SK-N-MC (cell line): ENCODE measurements around the gene MLLT3.
A peak's percentile ranks its signal among the peaks of the same experiment; 100 is the strongest.

ENCODE experiments used
- EZH2 ChIP-seq: fragments of 200-600 bp; sonication (generic); IDR thresholded peaks from one replicate; pipeline ENCODE4 v1.6.1; 2017; ENCODE audit warnings: antibody characterized with exemption
- FOXP2 ChIP-seq: optimal IDR thresholded peaks from 2 replicates; pipeline ENCODE3; 2011; ENCODE audit warnings: mild to moderate bottlenecking, moderate library complexity; ENCODE audit not compliant: insufficient read depth; ENCODE audit errors: extremely low read length, control extremely low read depth
- POLR2AphosphoS5 ChIP-seq: IDR thresholded peaks from 2 replicates; pipeline ENCODE4 v1.6.1; 2012; ENCODE audit warnings: mild to moderate bottlenecking, low read depth, low read length, borderline replicate concordance

GRCh38 chr9:20640331-20641187, 18.3 kb upstream of the MLLT3 start:
- TF ChIP-seq POLR2AphosphoS5 (peak; percentile 57; the same call in 1 of the 2 replicates), EZH2 (no peak), FOXP2 (no peak)
